ENCODE measurements around the gene PPM1L.

DNA sequence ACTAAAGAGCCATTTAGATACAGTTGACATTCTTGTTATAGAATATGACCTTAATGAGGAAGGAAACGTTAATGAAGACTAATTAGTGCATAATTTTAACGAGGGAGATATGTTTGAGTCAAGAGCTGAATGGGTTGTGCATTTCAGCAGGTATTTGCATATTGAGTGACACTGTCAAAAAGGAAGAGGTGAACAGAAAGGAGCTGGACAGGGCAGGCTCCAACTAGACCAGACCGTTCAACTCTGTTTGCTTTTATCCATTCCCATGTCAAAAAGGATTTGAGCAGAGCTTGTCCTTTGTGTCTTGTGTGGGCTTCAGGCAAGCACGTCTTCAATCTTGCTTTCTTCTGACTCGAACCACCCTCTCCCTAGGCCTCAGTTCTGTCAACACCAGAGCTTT lies 308.4 kb downstream of the PPM1L start:
- TF ChIP-seq POLR2AphosphoS5 (IDR thresholded peaks at IDR 0.05; ENCODE audit: insufficient read depth in 1 of 2, low read depth in 1 of 2), result no peak
- TF ChIP-seq, protein P1, sequence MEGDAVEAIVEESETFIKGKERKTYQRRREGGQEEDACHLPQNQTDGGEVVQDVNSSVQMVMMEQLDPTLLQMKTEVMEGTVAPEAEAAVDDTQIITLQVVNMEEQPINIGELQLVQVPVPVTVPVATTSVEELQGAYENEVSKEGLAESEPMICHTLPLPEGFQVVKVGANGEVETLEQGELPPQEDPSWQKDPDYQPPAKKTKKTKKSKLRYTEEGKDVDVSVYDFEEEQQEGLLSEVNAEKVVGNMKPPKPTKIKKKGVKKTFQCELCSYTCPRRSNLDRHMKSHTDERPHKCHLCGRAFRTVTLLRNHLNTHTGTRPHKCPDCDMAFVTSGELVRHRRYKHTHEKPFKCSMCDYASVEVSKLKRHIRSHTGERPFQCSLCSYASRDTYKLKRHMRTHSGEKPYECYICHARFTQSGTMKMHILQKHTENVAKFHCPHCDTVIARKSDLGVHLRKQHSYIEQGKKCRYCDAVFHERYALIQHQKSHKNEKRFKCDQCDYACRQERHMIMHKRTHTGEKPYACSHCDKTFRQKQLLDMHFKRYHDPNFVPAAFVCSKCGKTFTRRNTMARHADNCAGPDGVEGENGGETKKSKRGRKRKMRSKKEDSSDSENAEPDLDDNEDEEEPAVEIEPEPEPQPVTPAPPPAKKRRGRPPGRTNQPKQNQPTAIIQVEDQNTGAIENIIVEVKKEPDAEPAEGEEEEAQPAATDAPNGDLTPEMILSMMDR (IDR thresholded peaks at IDR 0.05), result no peak

All from vagina (tissue), 2 donors.